Brain microvascular endothelial cell (primary cell): ENCODE data around the gene TRAM2.

Experiments used
- DNase-seq: peaks from one replicate; pipeline ENCODE4 v3.0.0-alpha.2; 2020
- H3K27ac ChIP-seq: fragments of 250-450 bp; sonication (Bioruptor Pico); 2 replicates; pipeline ENCODE4 v1.5.1; 2020; ENCODE audit warnings: mild to moderate bottlenecking, moderate library complexity
- H3K27me3 ChIP-seq: fragments of 250-450 bp; sonication (Bioruptor Pico); replicated peaks from 2 replicates; pipeline ENCODE4 v1.5.1; 2020; ENCODE audit warnings: mild to moderate bottlenecking
- H3K36me3 ChIP-seq: fragments of 250-450 bp; sonication (Bioruptor Pico); replicated peaks from 2 replicates; pipeline ENCODE4 v1.5.1; 2020; ENCODE audit warnings: mild to moderate bottlenecking
- H3K4me3 ChIP-seq: 2 replicates; pipeline ENCODE4 v1.5.1; 2011; ENCODE audit warnings: low read depth, mild to moderate bottlenecking, control low read depth, low read length, moderate library complexity
- in situ Hi-C: cut with HindIII; loops from 2 replicates; pipeline ENCODE4 v1.10.0; 2017; ENCODE audit warnings: low sequenced_read_pairs, low pct_ligation_motif_present
- TF ChIP-seq, protein P1 (sequence below): IDR thresholded peaks from 2 replicates; pipeline ENCODE4 v1.5.1; 2011; ENCODE audit warnings: low read depth, mild to moderate bottlenecking, moderate library complexity, low read length, control low read depth, inconsistent platforms; ENCODE audit errors: missing control alignments

Gene TRAM2

DNA sequence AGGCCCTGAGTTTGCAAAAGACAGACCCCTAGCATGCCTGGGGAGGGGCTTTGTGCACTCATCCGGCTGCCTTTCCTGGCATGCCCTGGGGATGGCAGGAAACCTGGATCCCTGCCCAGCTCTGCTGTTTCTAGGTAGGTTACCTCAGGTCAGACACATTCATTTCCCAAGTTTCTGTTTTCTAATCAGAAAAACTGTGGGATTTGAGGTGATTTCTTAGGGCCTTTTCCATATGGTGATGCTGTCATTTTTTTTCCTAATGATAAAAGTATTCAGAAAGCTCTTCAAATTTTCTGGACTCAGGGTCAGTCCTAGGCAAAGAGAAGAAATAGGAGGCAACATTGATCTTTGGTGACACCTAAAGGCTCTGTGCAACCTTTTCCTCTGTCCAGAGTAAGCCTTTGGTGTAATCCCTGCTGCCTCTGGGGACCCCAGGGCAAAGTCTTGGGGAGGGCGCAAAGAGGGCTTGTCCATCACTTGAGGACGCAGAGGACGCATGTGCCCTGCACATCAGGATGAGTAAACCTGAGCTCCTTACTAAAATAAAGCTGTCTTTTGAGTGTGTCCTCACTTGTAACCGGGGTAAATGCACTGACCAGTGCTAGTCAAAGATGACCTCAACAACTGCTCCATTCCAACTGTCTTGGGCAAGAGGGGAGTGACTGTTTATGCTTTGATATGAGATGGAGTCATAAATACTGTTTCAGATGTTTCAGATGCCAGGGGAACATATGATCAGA, 13.5 kb upstream of the TRAM2 start:
- DNase-seq: peak; percentile 74
- H3K36me3 ChIP-seq: no peaks in the 10 kb centered on the region
- in situ Hi-C loops: no loop called here
- TF ChIP-seq, protein P1, sequence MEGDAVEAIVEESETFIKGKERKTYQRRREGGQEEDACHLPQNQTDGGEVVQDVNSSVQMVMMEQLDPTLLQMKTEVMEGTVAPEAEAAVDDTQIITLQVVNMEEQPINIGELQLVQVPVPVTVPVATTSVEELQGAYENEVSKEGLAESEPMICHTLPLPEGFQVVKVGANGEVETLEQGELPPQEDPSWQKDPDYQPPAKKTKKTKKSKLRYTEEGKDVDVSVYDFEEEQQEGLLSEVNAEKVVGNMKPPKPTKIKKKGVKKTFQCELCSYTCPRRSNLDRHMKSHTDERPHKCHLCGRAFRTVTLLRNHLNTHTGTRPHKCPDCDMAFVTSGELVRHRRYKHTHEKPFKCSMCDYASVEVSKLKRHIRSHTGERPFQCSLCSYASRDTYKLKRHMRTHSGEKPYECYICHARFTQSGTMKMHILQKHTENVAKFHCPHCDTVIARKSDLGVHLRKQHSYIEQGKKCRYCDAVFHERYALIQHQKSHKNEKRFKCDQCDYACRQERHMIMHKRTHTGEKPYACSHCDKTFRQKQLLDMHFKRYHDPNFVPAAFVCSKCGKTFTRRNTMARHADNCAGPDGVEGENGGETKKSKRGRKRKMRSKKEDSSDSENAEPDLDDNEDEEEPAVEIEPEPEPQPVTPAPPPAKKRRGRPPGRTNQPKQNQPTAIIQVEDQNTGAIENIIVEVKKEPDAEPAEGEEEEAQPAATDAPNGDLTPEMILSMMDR: no peak
- peak overlapping the region; percentile 58 for H3K27ac ChIP-seq
- no peak overlapping the region for H3K4me3 ChIP-seq
- H3K27me3 ChIP-seq: no peaks in the 10 kb centered on the region

DNA sequence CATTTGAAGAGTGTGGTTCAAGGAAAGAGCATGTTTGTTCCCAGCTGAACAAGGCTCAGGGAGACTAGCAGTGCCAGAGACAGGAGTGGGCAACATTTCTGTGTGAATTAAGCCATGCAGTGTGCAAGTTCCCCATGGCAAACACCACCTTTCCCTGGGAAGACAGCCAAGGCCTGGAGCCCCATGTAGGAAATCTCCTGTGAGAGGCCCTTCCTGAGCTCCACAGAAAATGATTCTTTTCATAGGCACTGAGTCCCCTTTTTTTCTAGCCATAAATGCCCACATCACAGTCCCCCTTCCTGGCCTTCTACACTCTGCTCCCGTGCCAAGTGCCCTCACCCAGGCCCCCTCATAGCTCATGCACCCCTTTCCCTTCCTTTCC, 11.8 kb upstream of the TRAM2 start:
- no peak for DNase-seq
- Histone ChIP-seq H3K36me3 (no peaks in the 10 kb centered on the region), H3K27ac (no peak overlapping the region), H3K4me3 (no peak overlapping the region), H3K27me3 (no peaks in the 10 kb centered on the region)
- TF ChIP-seq, protein P1: no peak
- in situ Hi-C loops: no loop called here

DNA sequence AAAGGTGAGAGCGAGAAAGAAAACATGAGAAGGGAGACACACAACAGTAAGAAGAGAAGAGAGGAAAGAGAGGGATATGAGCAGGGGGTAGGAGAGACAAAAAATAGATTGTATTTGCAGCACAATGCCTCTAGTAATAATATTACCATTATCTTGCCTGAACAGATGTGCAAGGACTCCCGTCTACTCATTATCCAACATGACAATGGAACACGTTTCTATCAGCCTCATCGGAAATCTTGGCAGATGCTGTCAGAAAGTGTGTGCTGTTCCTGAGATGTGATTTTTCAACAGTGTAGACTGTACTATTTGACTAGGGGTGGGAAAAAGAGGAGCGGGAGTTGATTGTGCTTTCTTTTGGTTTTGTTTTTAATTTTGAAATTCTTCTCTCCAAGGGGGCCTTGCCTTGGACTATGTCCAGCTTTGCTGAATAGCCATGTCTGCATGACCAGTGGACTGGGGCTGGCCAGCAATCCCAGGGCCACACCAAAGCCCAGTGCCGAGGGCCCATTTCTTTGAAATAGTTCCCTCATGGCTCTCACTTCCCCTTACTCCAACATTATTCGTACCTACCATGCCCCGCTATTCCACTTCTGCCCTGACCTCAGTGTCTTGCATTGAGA, 11.3 kb upstream of the TRAM2 start:
- in situ Hi-C loops: no loop called here
- H3K4me3 ChIP-seq: no peak overlapping the region
- DNase-seq: no peak
- TF ChIP-seq, protein P1: no peak
- H3K36me3 ChIP-seq: no peaks in the 10 kb centered on the region
- H3K27ac ChIP-seq: no peak overlapping the region
- H3K27me3 ChIP-seq: no peaks in the 10 kb centered on the region

DNA sequence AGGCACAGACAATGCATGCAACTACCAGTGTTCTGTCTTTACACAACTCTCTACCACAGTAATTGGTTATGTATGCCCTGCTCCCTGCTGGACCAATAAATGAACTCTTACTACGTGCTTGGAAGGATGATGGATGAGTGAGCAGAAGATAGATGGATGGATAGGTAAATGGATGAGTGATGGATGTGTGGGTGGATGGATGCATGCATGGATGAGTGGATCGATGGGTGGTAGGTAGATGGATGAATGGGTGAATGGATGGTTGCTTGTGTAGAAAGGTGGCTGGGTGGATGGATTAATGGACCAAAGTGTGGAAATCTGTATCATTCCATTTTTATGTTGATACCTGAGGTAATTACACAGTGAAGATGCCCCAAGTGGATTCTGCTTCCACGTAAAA, 10.1 kb upstream of the TRAM2 start:
- Histone ChIP-seq H3K4me3 (no peak overlapping the region), H3K27me3 (no peaks in the 10 kb centered on the region), H3K27ac (no peak overlapping the region), H3K36me3 (no peaks in the 10 kb centered on the region)
- DNase-seq: no peak
- in situ Hi-C loops: no loop called here
- TF ChIP-seq, protein P1: no peak

DNA sequence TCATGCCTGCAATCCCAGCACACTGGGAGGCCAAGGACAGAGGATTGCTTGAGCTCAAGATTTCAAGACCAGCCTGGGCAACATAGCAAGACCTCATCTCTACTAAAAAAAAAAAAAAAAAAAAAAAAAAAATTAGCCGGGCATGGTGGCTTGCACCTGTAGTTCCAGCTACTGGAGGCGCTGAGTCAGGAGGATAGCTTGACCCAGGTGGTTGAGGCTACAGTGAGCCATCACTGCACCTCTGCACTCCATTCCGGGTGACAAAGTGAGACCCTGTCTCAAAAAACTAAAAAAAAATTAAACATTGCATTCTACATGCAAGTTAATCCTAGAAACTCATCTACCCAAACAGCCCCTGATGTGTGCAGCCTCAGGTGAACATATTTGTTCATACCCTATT, 7.3 kb upstream of the TRAM2 start:
- Histone ChIP-seq H3K4me3 (no peak overlapping the region), H3K27ac (no peak overlapping the region), H3K27me3 (no peaks in the 10 kb centered on the region), H3K36me3 (no peaks in the 10 kb centered on the region)
- TF ChIP-seq, protein P1: no peak
- no peak for DNase-seq
- in situ Hi-C loops: no loop called here

DNA sequence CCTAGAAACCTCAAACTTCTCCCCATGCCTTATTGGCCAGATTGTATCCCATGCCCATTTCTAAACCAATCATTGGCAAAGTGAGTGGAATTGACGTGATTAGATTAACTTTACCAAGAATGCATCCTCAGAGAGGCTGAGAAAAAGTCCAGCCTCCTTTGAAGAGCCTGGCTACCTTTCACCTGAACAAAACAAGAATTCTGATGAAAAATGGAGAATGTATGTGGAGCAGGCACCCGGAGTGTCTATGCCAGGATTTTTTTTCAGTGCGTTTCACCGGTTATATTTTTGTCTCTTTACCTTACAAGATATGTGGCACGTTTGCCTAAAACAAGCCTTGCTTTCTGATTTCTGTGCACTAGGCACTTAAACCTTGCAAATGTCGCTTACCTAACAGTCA, 6.1 kb upstream of the TRAM2 start:
- TF ChIP-seq, protein P1: no peak
- no peaks in the 10 kb centered on the region for H3K36me3 ChIP-seq
- H3K27ac ChIP-seq: no peak overlapping the region
- H3K27me3 ChIP-seq: no peaks in the 10 kb centered on the region
- H3K4me3 ChIP-seq: no peak overlapping the region
- in situ Hi-C loops: no loop called here
- no peak for DNase-seq
